Stimulated activated naive CD8-positive, alpha-beta T cell treated with anti-CD3 and anti-CD28 coated beads, Interleukin-15, amount 100 ng/mL, for 72 hours (primary cell): ENCODE results near the gene CTXND1.

Experiments
- ATAC-seq: fragments of 150-1000 bp; cut with Tn5 transposase; 2 replicates; pipeline ENCODE4 v1.10.0; 2021; ENCODE audit warnings: mild to moderate bottlenecking, moderate library complexity
- DNase-seq, 2 donors: peaks; one replicate each; pipeline ENCODE4 v3.0.0; 2021 to 2022
- H3K27ac Mint-ChIP-seq, 2 donors: one replicate each; pipeline ENCODE4 v1.8.0; 2022; ENCODE audit warnings: mild to moderate bottlenecking in 2 of 2, mixed read lengths in 2 of 2, moderate library complexity in 2 of 2
- H3K27me3 Mint-ChIP-seq: one replicate; pipeline ENCODE4 v1.8.0; 2022; ENCODE audit warnings: mixed read lengths
- H3K4me1 Mint-ChIP-seq: one replicate; pipeline ENCODE4 v1.8.0; 2022; ENCODE audit warnings: mild to moderate bottlenecking, mixed read lengths
- H3K4me3 Mint-ChIP-seq, 2 donors: one replicate each; pipeline ENCODE4 v1.8.0; 2022; ENCODE audit warnings: mild to moderate bottlenecking in 2 of 2, mixed read lengths in 2 of 2, moderate library complexity in 1 of 2
- H3K9me3 Mint-ChIP-seq, 2 donors: one replicate each; pipeline ENCODE4 v1.8.0; 2022; ENCODE audit warnings: mixed read lengths in 2 of 2

CTXND1 gene

GRCh38 chr15:80183306-80183705, 68.7 kb downstream of the CTXND1 start:
- no peak overlapping the region for H3K27ac Mint-ChIP-seq

GRCh38 chr15:80182611-80183261, 69.3 kb downstream of the CTXND1 start:
- Mint-ChIP-seq H3K4me1 (no peaks in the 10 kb centered on the region), H3K9me3 (no peaks in the 10 kb centered on the region), H3K27me3 (no peaks in the 10 kb centered on the region), H3K27ac (no peak overlapping the region), H3K4me3 (no peak overlapping the region)
- DNase-seq = no peak
- ATAC-seq = no peak

More at GRCh38 chr15:80183306-80183705, 68.7 kb downstream of the CTXND1 start:
- Mint-ChIP-seq H3K4me3 (no peak overlapping the region), H3K9me3 (no peaks in the 10 kb centered on the region), H3K27me3 (no peaks in the 10 kb centered on the region), H3K4me1 (no peaks in the 10 kb centered on the region)
- DNase-seq (no peak), ATAC-seq (no peak)

- DNase-seq (no peak), ATAC-seq (no peak)
- Mint-ChIP-seq H3K4me1 (no peaks in the 10 kb centered on the region), H3K4me3 (no peak overlapping the region), H3K9me3 (no peaks in the 10 kb centered on the region), H3K27ac (no peak overlapping the region), H3K27me3 (no peaks in the 10 kb centered on the region)
These were observed 71.0 kb downstream of the CTXND1 start for GRCh38 chr15:80180986-80181385.

GRCh38 chr15:80180468-80180867, 71.5 kb downstream of the CTXND1 start:
- H3K27ac Mint-ChIP-seq = no peak overlapping the region
- no peak overlapping the region for H3K4me3 Mint-ChIP-seq

GRCh38 chr15:80179935-80180334, 72.1 kb downstream of the CTXND1 start:
- no peak overlapping the region for H3K27ac Mint-ChIP-seq
- no peak overlapping the region for H3K4me3 Mint-ChIP-seq
- H3K9me3 Mint-ChIP-seq = no peaks in the 10 kb centered on the region
- DNase-seq (no peak), ATAC-seq (no peak)
- no peaks in the 10 kb centered on the region for H3K4me1 Mint-ChIP-seq
- H3K27me3 Mint-ChIP-seq = no peaks in the 10 kb centered on the region

More at GRCh38 chr15:80180468-80180867, 71.5 kb downstream of the CTXND1 start:
- Mint-ChIP-seq H3K27me3 (no peaks in the 10 kb centered on the region), H3K9me3 (no peaks in the 10 kb centered on the region), H3K4me1 (no peaks in the 10 kb centered on the region)
- no peak for ATAC-seq
- no peak for DNase-seq

- H3K4me3 Mint-ChIP-seq = no peak overlapping the region
- H3K27ac Mint-ChIP-seq = no peak overlapping the region
- H3K27me3 Mint-ChIP-seq = no peaks in the 10 kb centered on the region
- ATAC-seq (no peak), DNase-seq (no peak)
- H3K4me1 Mint-ChIP-seq = no peaks in the 10 kb centered on the region
- no peaks in the 10 kb centered on the region for H3K9me3 Mint-ChIP-seq
These were observed 72.8 kb downstream of the CTXND1 start for GRCh38 chr15:80179025-80179759.

GRCh38 chr15:80177156-80177555, 74.9 kb downstream of the CTXND1 start:
- Mint-ChIP-seq H3K4me3 (no peak overlapping the region), H3K27me3 (no peaks in the 10 kb centered on the region), H3K9me3 (no peaks in the 10 kb centered on the region), H3K27ac (no peak overlapping the region), H3K4me1 (peaks cover 5% of the 10 kb centered on the region)
- DNase-seq = no peak
- ATAC-seq = no peak

GRCh38 chr15:80176443-80176842, 75.6 kb downstream of the CTXND1 start:
- peaks cover 5% of the 10 kb centered on the region for H3K4me1 Mint-ChIP-seq
- no peak overlapping the region for H3K4me3 Mint-ChIP-seq
- no peak overlapping the region for H3K27ac Mint-ChIP-seq

GRCh38 chr15:80175436-80175835, 76.6 kb downstream of the CTXND1 start:
- Mint-ChIP-seq H3K27ac (peak overlapping the region in 1 of 2 donors; percentile 38), H3K27me3 (no peaks in the 10 kb centered on the region), H3K4me3 (no peak overlapping the region), H3K4me1 (peaks cover 5% of the 10 kb centered on the region), H3K9me3 (no peaks in the 10 kb centered on the region)
- no peak for ATAC-seq
- no peak for DNase-seq

More at GRCh38 chr15:80176443-80176842, 75.6 kb downstream of the CTXND1 start:
- H3K9me3 Mint-ChIP-seq = no peaks in the 10 kb centered on the region
- ATAC-seq = no peak
- DNase-seq = no peak
- H3K27me3 Mint-ChIP-seq = no peaks in the 10 kb centered on the region

- DNase-seq (no peak), ATAC-seq (no peak)
- H3K4me1 Mint-ChIP-seq = peaks cover 5% of the 10 kb centered on the region
- H3K4me3 Mint-ChIP-seq = no peak overlapping the region
- peak overlapping the region in 1 of 2 donors; percentile 64 for H3K27ac Mint-ChIP-seq
- H3K27me3 Mint-ChIP-seq = no peaks in the 10 kb centered on the region
- no peaks in the 10 kb centered on the region for H3K9me3 Mint-ChIP-seq
These were observed 77.8 kb downstream of the CTXND1 start for GRCh38 chr15:80174017-80174746.

- no peak overlapping the region for H3K27ac Mint-ChIP-seq
- H3K4me1 Mint-ChIP-seq = peaks cover 5% of the 10 kb centered on the region
- no peaks in the 10 kb centered on the region for H3K27me3 Mint-ChIP-seq
- ATAC-seq (peak; percentile 89), DNase-seq (peak; percentile 65 to 72)
- H3K9me3 Mint-ChIP-seq = no peaks in the 10 kb centered on the region
- no peak overlapping the region for H3K4me3 Mint-ChIP-seq
These were observed 78.8 kb downstream of the CTXND1 start for GRCh38 chr15:80173022-80173759.

- no peaks in the 10 kb centered on the region for H3K27me3 Mint-ChIP-seq
- H3K4me1 Mint-ChIP-seq = peaks cover 5% of the 10 kb centered on the region
- H3K9me3 Mint-ChIP-seq = no peaks in the 10 kb centered on the region
- H3K27ac Mint-ChIP-seq = no peak overlapping the region
- no peak overlapping the region for H3K4me3 Mint-ChIP-seq
- DNase-seq = no peak
- ATAC-seq = no peak
These were observed 79.6 kb downstream of the CTXND1 start for GRCh38 chr15:80172401-80172800.

- H3K4me3 Mint-ChIP-seq = no peak overlapping the region
These were observed 80.2 kb downstream of the CTXND1 start for GRCh38 chr15:80171787-80172186.

GRCh38 chr15:80170596-80170995, 81.4 kb downstream of the CTXND1 start:
- no peak for DNase-seq
- H3K9me3 Mint-ChIP-seq = no peaks in the 10 kb centered on the region
- no peak overlapping the region for H3K27ac Mint-ChIP-seq
- H3K4me1 Mint-ChIP-seq = peaks cover 5% of the 10 kb centered on the region
- ATAC-seq = no peak
- H3K27me3 Mint-ChIP-seq = no peaks in the 10 kb centered on the region
- no peak overlapping the region for H3K4me3 Mint-ChIP-seq

More at GRCh38 chr15:80171787-80172186, 80.2 kb downstream of the CTXND1 start:
- no peak for ATAC-seq
- peaks cover 5% of the 10 kb centered on the region for H3K4me1 Mint-ChIP-seq
- H3K9me3 Mint-ChIP-seq = no peaks in the 10 kb centered on the region
- no peak for DNase-seq
- peak overlapping the region in 1 of 2 donors; percentile 15 for H3K27ac Mint-ChIP-seq
- H3K27me3 Mint-ChIP-seq = no peaks in the 10 kb centered on the region

- H3K27ac Mint-ChIP-seq = peak overlapping the region in 1 of 2 donors; percentile 85
These were observed 82.2 kb downstream of the CTXND1 start for GRCh38 chr15:80169768-80170357.

More at GRCh38 chr15:80169768-80170357, 82.2 kb downstream of the CTXND1 start:
- H3K4me3 Mint-ChIP-seq = no peak overlapping the region
- DNase-seq = no peak
- H3K9me3 Mint-ChIP-seq = no peaks in the 10 kb centered on the region
- ATAC-seq = no peak
- H3K4me1 Mint-ChIP-seq = peaks cover 5% of the 10 kb centered on the region
- H3K27me3 Mint-ChIP-seq = no peaks in the 10 kb centered on the region
